Measurements from ENCODE around the gene SYNDIG1L. TPM values are rescaled to one million over a fixed set of nuclear protein-coding genes. Genes with fewer than 3 reads are reported as not detected.

SYNDIG1L gene
- total and polyA plus RNA-seq, 2 donors (not counting 3 experiments of a cell fraction or from before 2014, with no cell fraction given), result not detected

- dilution Hi-C loops (cut with MboI; ENCODE audit: extremely low pct_ligation_motif_present, low sequenced_read_pairs), result no loop called here
- Histone ChIP-seq H4K20me1 (replicated peaks; ENCODE audit: control insufficient read depth, extremely low read depth, insufficient read depth, low read length) (no peaks in the 10 kb centered on the region), H3K27me3 (ENCODE audit: control insufficient read depth in 2 of 2, insufficient read depth in 2 of 2, low read length in 2 of 2) (peaks cover 16 to 18% of the 10 kb centered on the region in 2 experiments), H3K79me2 (ENCODE audit: control insufficient read depth, insufficient read depth, low read length) (no peaks in the 10 kb centered on the region), H3K9me3 (replicated peaks; ENCODE audit: control insufficient read depth, insufficient read depth, low read length) (no peaks in the 10 kb centered on the region), H3K27ac (ENCODE audit: insufficient read depth, low read depth, low read length) (no peak overlapping the region), H3K4me2 (ENCODE audit: insufficient read depth, low read length) (no peak overlapping the region), H3K4me1 (ENCODE audit: control insufficient read depth, extremely low read depth, insufficient read depth, low read length) (no peaks in the 10 kb centered on the region), H3K9ac (replicated peaks; ENCODE audit: extremely low read depth, insufficient read depth, low read length) (no peak overlapping the region), H3K4me3 (replicated peaks in 1 of 3; ENCODE audit: insufficient read depth in 1 of 3, low read depth in 1 of 3, low read length in 3 of 3) (no peak overlapping the region), H3K9me1 (replicated peaks; ENCODE audit: control insufficient read depth, extremely low read depth, insufficient read depth, low read length) (no peaks in the 10 kb centered on the region), H3K36me3 (ENCODE audit: control insufficient read depth in 2 of 2, extremely low read depth in 1 of 2, insufficient read depth in 2 of 2, low read length in 2 of 2) (no peaks in the 10 kb centered on the region), H2AFZ (ENCODE audit: low read depth, low read length) (no peak overlapping the region)
- ChIA-PET POLR2A (no interaction called here), CTCF (interaction anchor here (1.0 to 1.7 kb wide), 4 partner anchors 10 to 56 kb away, joined by 3 to 6 read pairs (median 3); no protein-coding TSS in a partner anchor)
- no peak for FAIRE-seq
- BruUV-seq (replicated peaks), result no TSS peak
- DNase-seq (ENCODE audit: low read depth, low spot score), result peak; percentile 8
- TF ChIP-seq MAX (IDR thresholded peaks at IDR 0.05; ENCODE audit: insufficient read depth, insufficient read length), result no peak
- intact Hi-C loops (cut with micrococcal nuclease), result no loop called here
Measured at GRCh38 chr14:74425525-74426201, 347 bp downstream of the SYNDIG1L start.

DNA sequence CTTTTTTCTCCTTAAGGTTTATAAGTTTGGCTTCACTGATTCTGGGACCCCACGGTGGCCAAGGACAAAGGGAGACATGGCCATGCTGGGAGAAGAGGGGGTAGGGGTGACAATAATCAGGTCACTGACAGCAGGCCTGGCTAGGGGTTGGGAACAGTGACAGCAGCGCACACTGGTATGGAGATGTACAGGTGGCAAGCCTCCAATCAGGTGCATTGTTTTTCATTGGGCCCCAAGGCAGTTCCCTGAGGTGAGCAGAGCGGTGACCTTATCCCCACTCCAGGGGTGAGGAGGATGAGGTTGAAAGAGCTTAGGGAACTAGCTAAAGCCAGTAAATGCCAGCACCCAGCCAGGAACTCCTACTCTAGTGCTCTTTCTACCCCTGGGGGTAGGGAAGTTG is 1.4 kb downstream of the SYNDIG1L start:
- no TSS peak for BruUV-seq (replicated peaks)
- CTCF ChIA-PET, result no interaction called here
- POLR2A ChIA-PET, result no interaction called here

More for the DNA sequence above, 1.4 kb downstream of the SYNDIG1L start:
- H3K4me1 ChIP-seq (ENCODE audit: control insufficient read depth, extremely low read depth, insufficient read depth, low read length), result no peaks in the 10 kb centered on the region
- no peak overlapping the region for H3K4me2 ChIP-seq (ENCODE audit: insufficient read depth, low read length)
- H3K9me3 ChIP-seq (replicated peaks; ENCODE audit: control insufficient read depth, insufficient read depth, low read length), result no peaks in the 10 kb centered on the region
- no peak for TF ChIP-seq EZH2 (IDR thresholded peaks at IDR 0.05; ENCODE audit: borderline replicate concordance, low read depth, low read length, severe bottlenecking)
- no peak for TF ChIP-seq CTCF (IDR thresholded peaks at IDR 0.05; ENCODE audit: extremely low read depth in 1 of 2, insufficient read depth in 1 of 2, low read depth in 1 of 2, low read length in 2 of 2)
- no peak for TF ChIP-seq FOS (IDR thresholded peaks at IDR 0.05; ENCODE audit: borderline replicate concordance, insufficient read depth, low read length)
- TF ChIP-seq JUN (IDR thresholded peaks at IDR 0.05; ENCODE audit: borderline replicate concordance, insufficient read depth, insufficient read length, low read depth), result no peak
- no peak for TF ChIP-seq GATA2 (IDR thresholded peaks at IDR 0.05; ENCODE audit: insufficient read depth, insufficient read length, low read depth, low read length)
- no peak for TF ChIP-seq POLR2A (IDR thresholded peaks at IDR 0.05; ENCODE audit: low read depth, low read length)
- no peak for TF ChIP-seq MAX (IDR thresholded peaks at IDR 0.05; ENCODE audit: insufficient read depth, insufficient read length)
- no peak for TF ChIP-seq POLR2AphosphoS5 (IDR thresholded peaks at IDR 0.05; ENCODE audit: insufficient read depth, low read depth, low read length)
- no peak for TF ChIP-seq MYC (IDR thresholded peaks at IDR 0.05; ENCODE audit: low read depth, low read length)
- no peak for DNase-seq (ENCODE audit: low read depth, low spot score)
- no peak overlapping the region for H3K9ac ChIP-seq (replicated peaks; ENCODE audit: extremely low read depth, insufficient read depth, low read length)
- H3K27ac ChIP-seq (ENCODE audit: insufficient read depth, low read depth, low read length), result no peak overlapping the region
- no peak for FAIRE-seq
- intact Hi-C loops (cut with micrococcal nuclease) (no loop called here), dilution Hi-C loops (cut with MboI; ENCODE audit: extremely low pct_ligation_motif_present, low sequenced_read_pairs) (no loop called here)
- H2AFZ ChIP-seq (ENCODE audit: low read depth, low read length), result no peak overlapping the region
- peaks cover 20% of the 10 kb centered on the region in 2 experiments for H3K27me3 ChIP-seq (ENCODE audit: control insufficient read depth in 2 of 2, insufficient read depth in 2 of 2, low read length in 2 of 2)
- H3K79me2 ChIP-seq (ENCODE audit: control insufficient read depth, insufficient read depth, low read length), result no peaks in the 10 kb centered on the region
- no peaks in the 10 kb centered on the region for H3K9me1 ChIP-seq (replicated peaks; ENCODE audit: control insufficient read depth, extremely low read depth, insufficient read depth, low read length)
- H4K20me1 ChIP-seq (replicated peaks; ENCODE audit: control insufficient read depth, extremely low read depth, insufficient read depth, low read length), result no peaks in the 10 kb centered on the region
- H3K4me3 ChIP-seq (replicated peaks in 1 of 3; ENCODE audit: insufficient read depth in 1 of 3, low read depth in 1 of 3, low read length in 3 of 3), result no peak overlapping the region
- H3K36me3 ChIP-seq (ENCODE audit: control insufficient read depth in 2 of 2, extremely low read depth in 1 of 2, insufficient read depth in 2 of 2, low read length in 2 of 2), result no peaks in the 10 kb centered on the region
